HCT116 (cell line): ENCODE results near the gene TRERF1. TPM values are rescaled to one million over a fixed set of nuclear protein-coding genes. Genes with fewer than 3 reads are reported as not detected.

Experiments used
- ATAC-seq: fragments of 200-7000 bp; cut with Tn5 transposase; 2 replicates; pipeline ENCODE4 v1.9.1; 2020; ENCODE audit warnings: mild to moderate bottlenecking, moderate library complexity
- BruUV-seq: library from RNA; stranded (reverse); fragments of 400-500 nt; replicated peaks from 2 replicates; lab custom pipeline; 2021; lab: Mats Ljungman, UMichigan
- CTCF ChIA-PET: fragments of 300-600 bp; sonication (Branson Sonifier 250); formaldehyde crosslinking; loops from one replicate; lab custom pipeline; 2021; ENCODE audit warnings: antibody characterized with exemption; lab: Charles Lee
- POLR2A ChIA-PET: fragments of 300-600, 350-600 bp; sonication (Branson Sonifier 250); formaldehyde crosslinking; loops from one replicate; lab custom pipeline; 2021; ENCODE audit warnings: antibody characterized with exemption; lab: Charles Lee
- RAD21 ChIA-PET, 2 experiments: fragments of 300-600 bp; sonication (Branson Sonifier 250); formaldehyde crosslinking; loops; one replicate each; lab custom pipeline; 2023; ENCODE audit warnings: low total read pairs in 2 of 2; ENCODE audit not compliant: uncharacterized antibody in 2 of 2, unreplicated experiment in 2 of 2, low non-redundant PET in 1 of 2; lab: Charles Lee
- DNase-seq: peaks from one replicate; pipeline ENCODE4 v3.0.0-alpha.2; 2010; ENCODE audit warnings: low read depth, low spot score
- H2AFZ ChIP-seq: fragments of 200-600 bp; shearing (Covaris generic), sonication (generic); 2 replicates; pipeline ENCODE4 v1.6.1; 2017; ENCODE audit warnings: low read depth, mixed run types, mixed read lengths, antibody characterized with exemption, low read length; ENCODE audit not compliant: poor library complexity, severe bottlenecking
- H3K27ac ChIP-seq: 2 replicates; pipeline ENCODE4 v1.5.1; 2012; ENCODE audit warnings: low read depth, low read length
- H3K27me3 ChIP-seq: fragments of 200-600 bp; sonication (generic); 2 replicates; pipeline ENCODE4 v1.6.1; 2016; ENCODE audit warnings: mixed run types, low read length, mixed read lengths; ENCODE audit not compliant: insufficient read depth
- H3K36me3 ChIP-seq, 2 experiments: fragments of 200-500 bp in 1 of 2; fragments of 200-600 bp in 1 of 2; sonication (Bioruptor generic) in 1 of 2; sonication (generic) in 1 of 2; 2 replicates each; pipeline versions ENCODE4 v1.5.1 to v1.6.1; 2014 to 2016; ENCODE audit warnings: low read length in 2 of 2, inconsistent platforms in 1 of 2, mixed read lengths in 1 of 2, mixed run types in 1 of 2; ENCODE audit not compliant: insufficient read depth in 2 of 2, control insufficient read depth in 1 of 2
- H3K4me1 ChIP-seq, 2 experiments: fragments of 200-600 bp in 1 of 2; sonication (generic) in 1 of 2; 2 replicates each; pipeline versions ENCODE4 v1.5.1 to v1.6.1; 2012 to 2017; ENCODE audit warnings: low read length in 2 of 2, inconsistent platforms in 1 of 2, mild to moderate bottlenecking in 1 of 2, mixed read lengths in 1 of 2, mixed run types in 1 of 2, moderate library complexity in 1 of 2; ENCODE audit not compliant: insufficient read depth in 2 of 2, control insufficient read depth in 1 of 2
- H3K4me2 ChIP-seq: fragments of 200-600 bp; sonication (generic); 2 replicates; pipeline ENCODE4 v1.6.1; 2017; ENCODE audit warnings: mixed run types, low read length, mixed read lengths
- H3K4me3 ChIP-seq, 2 experiments: fragments of 200-600 bp in 1 of 2; sonication (generic) in 1 of 2; replicated peaks in 1 of 2; 2 replicates each; pipeline ENCODE4 v1.5.1; 2011 to 2016; ENCODE audit warnings: low read length in 2 of 2, control low read depth in 1 of 2, low read depth in 1 of 2, mild to moderate bottlenecking in 1 of 2, mixed read lengths in 1 of 2, mixed run types in 1 of 2
- H3K79me2 ChIP-seq: fragments of 200-600 bp; sonication (generic); 2 replicates; pipeline ENCODE4 v1.6.1; 2017; ENCODE audit warnings: mild to moderate bottlenecking, mixed run types, low read length, moderate library complexity, mixed read lengths; ENCODE audit not compliant: insufficient read depth
- H3K9ac ChIP-seq: fragments of 200-600 bp; sonication (generic); 2 replicates; pipeline ENCODE4 v1.6.1; 2016; ENCODE audit warnings: low read length, mixed read lengths
- H3K9me2 ChIP-seq: fragments of 200-600 bp; sonication (generic), shearing (Covaris generic); 2 replicates; pipeline ENCODE4 v1.6.1; 2017; ENCODE audit warnings: mixed run types, mild to moderate bottlenecking, moderate library complexity; ENCODE audit not compliant: insufficient read depth
- H3K9me3 ChIP-seq, 2 experiments: fragments of 200-500 bp in 1 of 2; fragments of 200-600 bp in 1 of 2; sonication (Bioruptor generic) in 1 of 2; sonication (generic) in 1 of 2; 2 replicates each; pipeline ENCODE4 v1.6.1; 2014 to 2017; ENCODE audit warnings: low read length in 2 of 2, mixed read lengths in 2 of 2, inconsistent platforms in 1 of 2, low read depth in 1 of 2, mild to moderate bottlenecking in 1 of 2, mixed run types in 1 of 2, moderate library complexity in 1 of 2; ENCODE audit not compliant: control insufficient read depth in 1 of 2, insufficient read depth in 1 of 2
- H4K20me1 ChIP-seq: fragments of 200-600 bp; sonication (generic), shearing (Covaris generic); 2 replicates; pipeline ENCODE4 v1.6.1; 2017; ENCODE audit warnings: mixed run types, mild to moderate bottlenecking, moderate library complexity; ENCODE audit not compliant: insufficient read depth
- CBX3 ChIP-seq: IDR thresholded peaks from 2 replicates; pipeline ENCODE4 v1.6.1; 2012; ENCODE audit warnings: low read depth
- CEBPB ChIP-seq: IDR thresholded peaks from 2 replicates; pipeline ENCODE4 v1.6.1; 2012; ENCODE audit warnings: low read depth
- ELF1 ChIP-seq: IDR thresholded peaks from 2 replicates; pipeline ENCODE4 v1.6.1; 2012; ENCODE audit warnings: low read depth, borderline replicate concordance
- EZH2phosphoT487 ChIP-seq: fragments of 200-600 bp; IDR thresholded peaks from 2 replicates; pipeline ENCODE4 v1.6.1; 2018; ENCODE audit warnings: antibody characterized with exemption, borderline replicate concordance
- JUND ChIP-seq: IDR thresholded peaks from 2 replicates; pipeline ENCODE4 v1.6.1; 2012
- POLR2AphosphoS5 ChIP-seq: IDR thresholded peaks from 2 replicates; pipeline ENCODE4 v1.6.1; 2011; ENCODE audit warnings: mild to moderate bottlenecking, low read depth, low read length, moderate library complexity
- RAD21 ChIP-seq: IDR thresholded peaks from 2 replicates; pipeline ENCODE4 v1.6.1; 2012; ENCODE audit warnings: low read depth, mild to moderate bottlenecking
- SIN3A ChIP-seq: IDR thresholded peaks from 2 replicates; pipeline ENCODE4 v1.6.1; 2012; ENCODE audit warnings: low read depth
- SP1 ChIP-seq: IDR thresholded peaks from 2 replicates; pipeline ENCODE4 v1.6.1; 2012; ENCODE audit warnings: low read depth
- SRF ChIP-seq: IDR thresholded peaks from 2 replicates; pipeline ENCODE4 v1.6.1; 2012; ENCODE audit warnings: low read depth
- YY1 ChIP-seq: IDR thresholded peaks from 2 replicates; pipeline ENCODE4 v1.6.1; 2011; ENCODE audit warnings: low read length, low read depth, moderate library complexity, mild to moderate bottlenecking; ENCODE audit not compliant: insufficient replicate concordance; ENCODE audit errors: extremely low read depth
- ZFX ChIP-seq: fragments of 450-650 bp; IDR thresholded peaks from 2 replicates; pipeline ENCODE4 v1.6.1; 2017
- ZNF274 ChIP-seq: fragments of 200-500 bp; sonication (Bioruptor generic); IDR thresholded peaks from 2 replicates; pipeline ENCODE4 v1.6.1; 2014; ENCODE audit warnings: mild to moderate bottlenecking, low read depth, low read length, inconsistent platforms
- intact Hi-C: fragments of 100-400 bp; cut with micrococcal nuclease; formaldehyde crosslinking; loops from 2 replicates; pipeline ENCODE4 v1.10.0; 2022
- total RNA-seq: library from RNA; stranded (reverse); gene quantifications from one replicate; pipeline ENCODE4 v1.2.1, GENCODE V29; 2021; ENCODE audit not compliant: unreplicated experiment
- TF ChIP-seq, protein P1 (sequence below): IDR thresholded peaks from 2 replicates; pipeline ENCODE4 v1.6.1; 2012; ENCODE audit warnings: low read depth
- TF ChIP-seq, protein P2 (sequence below): IDR thresholded peaks from 2 replicates; pipeline ENCODE4 v1.6.1; 2012

TRERF1 gene
- total RNA-seq, 1 experiment from 2014 or later: 12.4 TPM

DNA sequence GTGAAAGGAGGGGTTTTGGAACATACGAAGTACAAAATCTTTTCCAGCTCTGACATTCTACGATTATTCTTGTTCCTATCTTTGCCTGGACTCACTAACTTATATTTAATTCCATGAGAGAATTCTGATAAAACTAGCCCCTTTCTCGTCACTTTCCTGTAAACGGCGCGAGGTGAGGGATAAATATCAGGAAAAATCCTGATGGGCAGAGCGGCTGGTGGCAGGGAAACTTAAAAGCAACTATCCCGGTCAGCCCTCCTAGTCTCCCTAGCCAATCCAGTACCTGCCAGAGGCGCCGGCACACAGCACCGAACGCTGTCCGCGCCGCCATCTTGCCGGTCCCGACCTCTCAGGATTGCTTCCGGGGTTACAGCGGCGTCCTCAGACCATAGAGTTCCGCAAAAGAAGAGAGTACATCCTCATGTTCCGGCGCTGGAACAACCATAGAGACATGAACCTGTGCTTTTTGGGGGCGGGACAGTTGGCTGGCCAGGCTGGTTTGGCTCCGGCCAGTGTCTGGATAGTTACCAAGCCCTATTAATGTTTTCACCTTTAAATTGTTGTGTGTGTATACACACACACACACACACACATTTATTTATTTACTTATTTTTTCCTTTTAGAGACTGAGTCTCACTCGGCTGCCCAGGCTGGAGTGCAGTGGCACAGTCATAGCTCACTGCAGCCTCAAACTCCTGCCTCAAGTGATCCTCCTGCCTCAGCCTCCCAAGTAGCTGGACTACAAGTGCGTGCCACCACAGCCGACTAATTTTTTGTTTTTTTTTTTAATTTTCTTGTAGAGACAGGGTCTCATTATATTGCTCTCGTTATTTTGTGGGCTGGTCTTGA is 234.0 kb downstream of the TRERF1 start, which contains the start of gene MRPS10 (continued):
- TF ChIP-seq, protein P1, sequence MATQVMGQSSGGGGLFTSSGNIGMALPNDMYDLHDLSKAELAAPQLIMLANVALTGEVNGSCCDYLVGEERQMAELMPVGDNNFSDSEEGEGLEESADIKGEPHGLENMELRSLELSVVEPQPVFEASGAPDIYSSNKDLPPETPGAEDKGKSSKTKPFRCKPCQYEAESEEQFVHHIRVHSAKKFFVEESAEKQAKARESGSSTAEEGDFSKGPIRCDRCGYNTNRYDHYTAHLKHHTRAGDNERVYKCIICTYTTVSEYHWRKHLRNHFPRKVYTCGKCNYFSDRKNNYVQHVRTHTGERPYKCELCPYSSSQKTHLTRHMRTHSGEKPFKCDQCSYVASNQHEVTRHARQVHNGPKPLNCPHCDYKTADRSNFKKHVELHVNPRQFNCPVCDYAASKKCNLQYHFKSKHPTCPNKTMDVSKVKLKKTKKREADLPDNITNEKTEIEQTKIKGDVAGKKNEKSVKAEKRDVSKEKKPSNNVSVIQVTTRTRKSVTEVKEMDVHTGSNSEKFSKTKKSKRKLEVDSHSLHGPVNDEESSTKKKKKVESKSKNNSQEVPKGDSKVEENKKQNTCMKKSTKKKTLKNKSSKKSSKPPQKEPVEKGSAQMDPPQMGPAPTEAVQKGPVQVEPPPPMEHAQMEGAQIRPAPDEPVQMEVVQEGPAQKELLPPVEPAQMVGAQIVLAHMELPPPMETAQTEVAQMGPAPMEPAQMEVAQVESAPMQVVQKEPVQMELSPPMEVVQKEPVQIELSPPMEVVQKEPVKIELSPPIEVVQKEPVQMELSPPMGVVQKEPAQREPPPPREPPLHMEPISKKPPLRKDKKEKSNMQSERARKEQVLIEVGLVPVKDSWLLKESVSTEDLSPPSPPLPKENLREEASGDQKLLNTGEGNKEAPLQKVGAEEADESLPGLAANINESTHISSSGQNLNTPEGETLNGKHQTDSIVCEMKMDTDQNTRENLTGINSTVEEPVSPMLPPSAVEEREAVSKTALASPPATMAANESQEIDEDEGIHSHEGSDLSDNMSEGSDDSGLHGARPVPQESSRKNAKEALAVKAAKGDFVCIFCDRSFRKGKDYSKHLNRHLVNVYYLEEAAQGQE: no peak

DNA sequence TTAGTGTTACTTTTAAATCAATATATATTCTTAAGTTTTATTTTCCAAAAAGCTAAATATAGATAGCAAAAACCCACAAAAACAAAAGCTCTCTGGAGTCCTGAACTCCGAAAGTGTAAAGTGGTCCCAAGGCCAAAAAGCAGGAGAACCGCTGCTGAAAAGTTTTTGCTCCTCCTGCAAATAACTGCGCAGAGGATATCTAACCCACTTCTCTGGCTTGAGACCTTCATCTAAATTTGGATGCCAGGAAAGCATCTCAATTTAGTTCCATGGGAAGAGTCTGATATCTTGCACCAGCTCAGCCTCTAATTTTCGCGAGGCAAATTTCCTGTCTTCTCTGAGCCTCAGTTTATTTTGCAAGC is 234.6 kb downstream of the TRERF1 start:
- ChIA-PET RAD21 (no interaction called here), CTCF (interaction anchor here (1.0 kb wide), 1 partner anchor 431 kb away, joined by 4 read pairs; the partner anchor contains the start of gene TOMM6), POLR2A (interaction anchor here (1.1 to 1.4 kb wide), 2 partner anchors 10 to 187 kb away, joined by 3 to 8 read pairs; no protein-coding TSS in a partner anchor)
- H4K20me1 ChIP-seq: no peaks in the 10 kb centered on the region
- no peaks in the 10 kb centered on the region for H3K27me3 ChIP-seq
- ATAC-seq (no peak), DNase-seq (no peak)
- peak overlapping the region; percentile 72 to 97 for H3K4me3 ChIP-seq
- H3K4me1 ChIP-seq: peaks cover 8 to 54% of the 10 kb centered on the region in 2 experiments; a peak in 3 of 4 replicates
- H3K79me2 ChIP-seq: peaks cover 50% of the 10 kb centered on the region
- peak overlapping the region; percentile 84 for H3K9ac ChIP-seq
- TF ChIP-seq SRF: no peak
- no peak for TF ChIP-seq ZFX
- no peak for TF ChIP-seq ZNF274
- TF ChIP-seq, protein P1: no peak
- TF ChIP-seq CBX3: no peak
- TF ChIP-seq SP1: no peak
- no peak for TF ChIP-seq EZH2phosphoT487
- no peak for TF ChIP-seq CEBPB
- no peak for TF ChIP-seq SIN3A
- TF ChIP-seq JUND: no peak
- no peak for TF ChIP-seq POLR2AphosphoS5
- TF ChIP-seq YY1: no peak
- TF ChIP-seq, protein P2, sequence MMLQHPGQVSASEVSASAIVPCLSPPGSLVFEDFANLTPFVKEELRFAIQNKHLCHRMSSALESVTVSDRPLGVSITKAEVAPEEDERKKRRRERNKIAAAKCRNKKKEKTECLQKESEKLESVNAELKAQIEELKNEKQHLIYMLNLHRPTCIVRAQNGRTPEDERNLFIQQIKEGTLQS: no peak
- no peak for TF ChIP-seq RAD21
- TF ChIP-seq ELF1: no peak
- no peaks in the 10 kb centered on the region for H3K9me3 ChIP-seq
- peaks cover 12 to 15% of the 10 kb centered on the region in 2 experiments; a peak in 3 of 4 replicates for H3K36me3 ChIP-seq
- H3K4me2 ChIP-seq: peak overlapping the region; percentile 91
- intact Hi-C loops: loop anchor here (10.0 kb wide), 1 partner anchor 432 kb away; the partner anchor contains the start of genes PRICKLE4 and TOMM6
- no peaks in the 10 kb centered on the region for H3K9me2 ChIP-seq
- BruUV-seq: no TSS peak
- H2AFZ ChIP-seq: no peak overlapping the region
- H3K27ac ChIP-seq: peak overlapping the region; percentile 68
